Ishikawa (cell line): Measurements from ENCODE around the gene PRLH.

Experiments used
- CEBPB ChIP-seq: IDR thresholded peaks from 2 replicates; pipeline ENCODE4 v1.6.1; 2012
- CREB1 ChIP-seq: IDR thresholded peaks from 2 replicates; pipeline ENCODE4 v1.6.1; 2012; ENCODE audit warnings: low read depth
- EGR1 ChIP-seq: IDR thresholded peaks from 2 replicates; pipeline ENCODE4 v1.6.1; 2012
- EP300 ChIP-seq: IDR thresholded peaks from 2 replicates; pipeline ENCODE4 v1.6.1; 2012; ENCODE audit warnings: borderline replicate concordance
- FOXM1 ChIP-seq: IDR thresholded peaks from 2 replicates; pipeline ENCODE4 v1.6.1; 2012; ENCODE audit warnings: low read depth, borderline replicate concordance
- MAX ChIP-seq: IDR thresholded peaks from 2 replicates; pipeline ENCODE4 v1.6.1; 2012
- NFIC ChIP-seq: IDR thresholded peaks from 2 replicates; pipeline ENCODE4 v1.6.1; 2012
- RAD21 ChIP-seq: IDR thresholded peaks from 2 replicates; pipeline ENCODE4 v1.6.1; 2012; ENCODE audit warnings: low read depth
- REST ChIP-seq: IDR thresholded peaks from 2 replicates; pipeline ENCODE4 v1.6.1; 2012; ENCODE audit warnings: low read depth, mild to moderate bottlenecking
- TAF1 ChIP-seq: IDR thresholded peaks from 2 replicates; pipeline ENCODE4 v1.6.1; 2012; ENCODE audit warnings: low read depth, mild to moderate bottlenecking
- TCF12 ChIP-seq: IDR thresholded peaks from 2 replicates; pipeline ENCODE4 v1.6.1; 2012; ENCODE audit warnings: low read depth
- TEAD4 ChIP-seq: IDR thresholded peaks from 2 replicates; pipeline ENCODE4 v1.6.1; 2012
- USF1 ChIP-seq: IDR thresholded peaks from 2 replicates; pipeline ENCODE4 v1.6.1; 2012
- YY1 ChIP-seq: IDR thresholded peaks from 2 replicates; pipeline ENCODE4 v1.6.1; 2012; ENCODE audit warnings: low read depth
- ZBTB7A ChIP-seq: IDR thresholded peaks from 2 replicates; pipeline ENCODE4 v1.6.1; 2012; ENCODE audit warnings: low read depth

PRLH gene

GRCh38 chr2:237600205-237600846 lies 34.0 kb downstream of the PRLH start:
- no peak for TF ChIP-seq MAX

- no peak for TF ChIP-seq USF1
- TF ChIP-seq NFIC: no peak
- TF ChIP-seq ZBTB7A: no peak
- no peak for TF ChIP-seq YY1
- TF ChIP-seq EP300: no peak
- no peak for TF ChIP-seq FOXM1
- TF ChIP-seq CEBPB: no peak
- no peak for TF ChIP-seq EGR1
- TF ChIP-seq CREB1: no peak
- TF ChIP-seq TCF12: no peak
Observed at GRCh38 chr2:237601453-237602116, 35.2 kb downstream of the PRLH start.

GRCh38 chr2:237602409-237602808 lies 36.0 kb downstream of the PRLH start:
- TF ChIP-seq CREB1 (no peak), REST (no peak), TAF1 (no peak), FOXM1 (no peak), MAX (no peak), TEAD4 (no peak), NFIC (no peak), TCF12 (no peak), YY1 (no peak), EGR1 (no peak), RAD21 (no peak; the same call in 1 of the 2 replicates), ZBTB7A (no peak), EP300 (no peak), CEBPB (no peak), USF1 (no peak)

GRCh38 chr2:237603049-237603717 lies 36.8 kb downstream of the PRLH start:
- TF ChIP-seq TAF1 (no peak), NFIC (no peak), MAX (no peak), USF1 (no peak), CEBPB (no peak), TCF12 (no peak), ZBTB7A (no peak)

- TF ChIP-seq FOXM1 (no peak), TAF1 (no peak)
Observed at GRCh38 chr2:237603718-237604362, 37.5 kb downstream of the PRLH start.

GRCh38 chr2:237604391-237604790 lies 38.0 kb downstream of the PRLH start:
- TF ChIP-seq ZBTB7A (no peak), REST (no peak), FOXM1 (no peak), EP300 (no peak), YY1 (no peak), TCF12 (no peak), MAX (no peak), TAF1 (no peak)
